ENCODE data around the gene OR4K2.
A peak's percentile ranks its signal among the peaks of the same experiment; 100 is the strongest.

The OR4K2 gene

GRCh38 chr14:19873178-19873577 is 1.8 kb upstream of the OR4K2 start:
- H3K4me1 Mint-ChIP-seq = no peaks in the 10 kb centered on the region
- no peaks in the 10 kb centered on the region for H3K36me3 Mint-ChIP-seq (ENCODE audit: low read depth)
- peaks cover 34% of the 10 kb centered on the region for H3K9me3 Mint-ChIP-seq
- no peaks in the 10 kb centered on the region for H3K27me3 Mint-ChIP-seq (ENCODE audit: low read depth, poor library complexity)
- DNase-seq = no peak
- H3K27ac Mint-ChIP-seq = no peak overlapping the region
- TF ChIP-seq, protein P1, sequence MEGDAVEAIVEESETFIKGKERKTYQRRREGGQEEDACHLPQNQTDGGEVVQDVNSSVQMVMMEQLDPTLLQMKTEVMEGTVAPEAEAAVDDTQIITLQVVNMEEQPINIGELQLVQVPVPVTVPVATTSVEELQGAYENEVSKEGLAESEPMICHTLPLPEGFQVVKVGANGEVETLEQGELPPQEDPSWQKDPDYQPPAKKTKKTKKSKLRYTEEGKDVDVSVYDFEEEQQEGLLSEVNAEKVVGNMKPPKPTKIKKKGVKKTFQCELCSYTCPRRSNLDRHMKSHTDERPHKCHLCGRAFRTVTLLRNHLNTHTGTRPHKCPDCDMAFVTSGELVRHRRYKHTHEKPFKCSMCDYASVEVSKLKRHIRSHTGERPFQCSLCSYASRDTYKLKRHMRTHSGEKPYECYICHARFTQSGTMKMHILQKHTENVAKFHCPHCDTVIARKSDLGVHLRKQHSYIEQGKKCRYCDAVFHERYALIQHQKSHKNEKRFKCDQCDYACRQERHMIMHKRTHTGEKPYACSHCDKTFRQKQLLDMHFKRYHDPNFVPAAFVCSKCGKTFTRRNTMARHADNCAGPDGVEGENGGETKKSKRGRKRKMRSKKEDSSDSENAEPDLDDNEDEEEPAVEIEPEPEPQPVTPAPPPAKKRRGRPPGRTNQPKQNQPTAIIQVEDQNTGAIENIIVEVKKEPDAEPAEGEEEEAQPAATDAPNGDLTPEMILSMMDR (IDR thresholded peaks at IDR 0.05) = no peak
- no peak overlapping the region for H3K4me3 Mint-ChIP-seq

- no peaks in the 10 kb centered on the region for H3K27me3 Mint-ChIP-seq (ENCODE audit: low read depth, poor library complexity)
- no peaks in the 10 kb centered on the region for H3K4me1 Mint-ChIP-seq
- TF ChIP-seq, protein P1 (IDR thresholded peaks at IDR 0.05) = peak; percentile 52
- H3K27ac Mint-ChIP-seq = no peak overlapping the region
- no peaks in the 10 kb centered on the region for H3K36me3 Mint-ChIP-seq (ENCODE audit: low read depth)
- H3K4me3 Mint-ChIP-seq = no peak overlapping the region
- H3K9me3 Mint-ChIP-seq = peaks cover 50% of the 10 kb centered on the region
- no peak for DNase-seq
Measured at GRCh38 chr14:19878029-19878642, 3.2 kb downstream of the OR4K2 start.

GRCh38 chr14:19895282-19895681 is 20.3 kb downstream of the OR4K2 start:
- Mint-ChIP-seq H3K9me3 (peaks cover 18% of the 10 kb centered on the region), H3K4me1 (no peaks in the 10 kb centered on the region), H3K27ac (no peak overlapping the region), H3K4me3 (no peak overlapping the region), H3K36me3 (ENCODE audit: low read depth) (no peaks in the 10 kb centered on the region), H3K27me3 (ENCODE audit: low read depth, poor library complexity) (no peaks in the 10 kb centered on the region)
- DNase-seq = no peak
- TF ChIP-seq, protein P1 (IDR thresholded peaks at IDR 0.05) = no peak

- TF ChIP-seq, protein P1 (IDR thresholded peaks at IDR 0.05) = no peak
- H3K27me3 Mint-ChIP-seq (ENCODE audit: low read depth, poor library complexity) = no peaks in the 10 kb centered on the region
- no peaks in the 10 kb centered on the region for H3K36me3 Mint-ChIP-seq (ENCODE audit: low read depth)
Measured at GRCh38 chr14:19900999-19901398, 26.1 kb downstream of the OR4K2 start.

DNA sequence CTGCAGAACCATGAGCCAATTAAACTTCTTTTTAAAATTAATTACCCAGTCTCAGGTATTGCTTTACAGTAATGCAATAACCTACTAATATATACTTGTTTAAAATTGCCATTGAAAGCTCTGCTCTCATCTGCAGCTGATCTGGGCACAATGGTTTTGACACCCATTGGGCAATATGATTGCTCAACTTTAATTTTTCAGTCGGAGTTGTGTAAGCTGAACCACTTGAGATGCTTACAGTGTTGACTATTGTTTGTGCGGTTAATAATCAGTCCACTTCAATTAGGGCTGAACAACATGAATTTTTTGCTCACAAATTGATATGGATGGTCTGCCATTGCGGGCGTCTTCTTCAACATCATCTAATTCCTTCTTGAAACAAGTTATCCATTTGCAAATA is 27.5 kb downstream of the OR4K2 start:
- TF ChIP-seq, protein P1 (IDR thresholded peaks at IDR 0.05) = no peak
- DNase-seq = no peak
- Mint-ChIP-seq H3K27ac (no peak overlapping the region), H3K36me3 (ENCODE audit: low read depth) (no peaks in the 10 kb centered on the region), H3K4me3 (no peak overlapping the region), H3K4me1 (no peaks in the 10 kb centered on the region), H3K9me3 (peaks cover 87% of the 10 kb centered on the region), H3K27me3 (ENCODE audit: low read depth, poor library complexity) (no peaks in the 10 kb centered on the region)

More at GRCh38 chr14:19900999-19901398, 26.1 kb downstream of the OR4K2 start:
- H3K9me3 Mint-ChIP-seq = peaks cover 74% of the 10 kb centered on the region
- no peak overlapping the region for H3K4me3 Mint-ChIP-seq
- no peak overlapping the region for H3K27ac Mint-ChIP-seq
- no peak for DNase-seq
- no peaks in the 10 kb centered on the region for H3K4me1 Mint-ChIP-seq

DNA sequence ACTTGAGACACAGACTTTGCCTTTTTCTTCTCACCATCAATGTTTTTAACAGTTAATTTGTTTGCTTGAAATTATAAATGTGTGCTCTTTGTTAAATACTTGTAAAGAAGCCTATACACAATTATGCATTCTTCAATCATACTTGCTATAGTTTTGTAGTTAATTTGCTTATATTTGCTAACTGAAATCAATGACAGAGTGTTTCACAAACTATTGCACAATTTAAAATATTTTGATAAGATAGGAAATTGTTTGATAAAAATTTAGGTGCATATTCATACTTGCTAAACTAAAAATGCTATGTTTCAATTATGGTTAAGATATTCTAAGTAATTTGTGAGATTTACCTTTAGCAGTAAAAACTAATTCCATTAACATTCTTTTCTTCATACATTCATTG is 31.7 kb downstream of the OR4K2 start:
- no peak for DNase-seq
- TF ChIP-seq, protein P1 (IDR thresholded peaks at IDR 0.05) = no peak
- H3K36me3 Mint-ChIP-seq (ENCODE audit: low read depth) = no peaks in the 10 kb centered on the region
- no peaks in the 10 kb centered on the region for H3K27me3 Mint-ChIP-seq (ENCODE audit: low read depth, poor library complexity)
- no peaks in the 10 kb centered on the region for H3K4me1 Mint-ChIP-seq
- H3K9me3 Mint-ChIP-seq = peaks cover 98% of the 10 kb centered on the region
- H3K4me3 Mint-ChIP-seq = no peak overlapping the region
- no peak overlapping the region for H3K27ac Mint-ChIP-seq

All from nephron progenitor cell (in vitro differentiated cells).